ENCODE data around the gene IER3IP1. TPM values are rescaled to one million over a fixed set of nuclear protein-coding genes. Genes with fewer than 3 reads are reported as not detected.

The IER3IP1 gene
- total RNA-seq, 3 donors from 2014 or later = 9.4 to 10.6 (median 9.7) TPM

DNA sequence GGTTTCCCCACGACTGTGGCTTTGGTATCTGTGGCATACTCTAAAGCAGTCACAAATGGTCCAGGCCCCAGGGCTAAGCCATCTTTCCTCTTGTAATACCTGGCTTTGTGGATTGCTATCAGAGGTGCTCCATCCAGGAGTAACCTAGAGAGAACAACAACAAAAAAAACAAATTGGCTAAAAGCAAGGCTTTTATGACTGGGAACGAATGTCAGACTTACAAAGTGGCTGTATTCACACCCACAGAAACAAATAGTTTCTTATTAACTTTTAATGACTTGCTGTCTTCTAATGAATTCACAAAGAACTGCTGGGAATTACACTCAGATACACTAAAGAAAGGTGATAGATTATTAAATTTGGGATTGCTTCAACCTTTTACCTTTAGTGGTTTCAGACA lies 61.0 kb downstream of the IER3IP1 start:
- ATAC-seq = no peak
- H3K9me3 ChIP-seq = no peaks in the 10 kb centered on the region
- TF ChIP-seq, protein P1, sequence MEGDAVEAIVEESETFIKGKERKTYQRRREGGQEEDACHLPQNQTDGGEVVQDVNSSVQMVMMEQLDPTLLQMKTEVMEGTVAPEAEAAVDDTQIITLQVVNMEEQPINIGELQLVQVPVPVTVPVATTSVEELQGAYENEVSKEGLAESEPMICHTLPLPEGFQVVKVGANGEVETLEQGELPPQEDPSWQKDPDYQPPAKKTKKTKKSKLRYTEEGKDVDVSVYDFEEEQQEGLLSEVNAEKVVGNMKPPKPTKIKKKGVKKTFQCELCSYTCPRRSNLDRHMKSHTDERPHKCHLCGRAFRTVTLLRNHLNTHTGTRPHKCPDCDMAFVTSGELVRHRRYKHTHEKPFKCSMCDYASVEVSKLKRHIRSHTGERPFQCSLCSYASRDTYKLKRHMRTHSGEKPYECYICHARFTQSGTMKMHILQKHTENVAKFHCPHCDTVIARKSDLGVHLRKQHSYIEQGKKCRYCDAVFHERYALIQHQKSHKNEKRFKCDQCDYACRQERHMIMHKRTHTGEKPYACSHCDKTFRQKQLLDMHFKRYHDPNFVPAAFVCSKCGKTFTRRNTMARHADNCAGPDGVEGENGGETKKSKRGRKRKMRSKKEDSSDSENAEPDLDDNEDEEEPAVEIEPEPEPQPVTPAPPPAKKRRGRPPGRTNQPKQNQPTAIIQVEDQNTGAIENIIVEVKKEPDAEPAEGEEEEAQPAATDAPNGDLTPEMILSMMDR (IDR thresholded peaks at IDR 0.05) = no peak
- no peak for DNase-seq
- no peaks in the 10 kb centered on the region for H3K4me1 ChIP-seq (ENCODE audit: low read depth)
- no peak overlapping the region for H3K4me3 ChIP-seq
- intact Hi-C loops (cut with DNase I, micrococcal nuclease) = no loop called here
- H3K36me3 ChIP-seq (ENCODE audit: low read depth) = no peaks in the 10 kb centered on the region

DNA sequence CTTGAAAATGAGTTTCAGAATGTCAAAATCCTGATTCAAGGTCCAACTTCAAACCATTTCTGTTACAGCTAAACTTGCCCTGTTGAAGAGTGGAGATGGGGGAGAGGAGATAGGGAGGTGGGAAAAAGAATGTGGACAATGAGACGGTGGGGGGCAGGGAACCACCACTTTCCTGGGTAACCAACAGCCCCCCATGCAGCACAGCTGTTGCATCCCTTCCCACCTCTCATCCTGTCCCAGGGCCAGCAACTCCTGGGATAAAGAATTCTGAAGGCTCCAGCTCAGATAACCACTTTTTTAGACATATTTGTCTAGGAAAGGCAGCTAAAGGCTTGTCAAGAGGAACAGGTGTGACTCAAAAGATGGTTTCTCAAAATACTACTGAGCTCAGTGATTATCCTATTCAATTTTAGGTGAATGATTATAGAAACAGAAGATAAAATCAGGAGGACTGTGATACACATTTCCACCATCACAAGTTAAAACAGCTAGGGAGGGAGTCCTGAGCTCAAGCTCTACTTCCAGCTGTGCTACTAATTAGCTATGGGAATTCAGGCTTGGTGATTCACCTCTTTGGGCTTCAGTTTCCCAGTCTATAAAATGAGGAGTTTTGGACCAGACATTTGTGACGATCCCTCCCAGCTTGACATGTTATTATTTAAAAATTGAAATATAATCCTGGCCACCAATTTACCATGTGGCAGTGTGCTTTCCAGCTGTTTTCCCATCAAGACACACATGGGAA lies 62.2 kb downstream of the IER3IP1 start:
- TF ChIP-seq, protein P1 (IDR thresholded peaks at IDR 0.05) = no peak
- H3K9me3 ChIP-seq = no peaks in the 10 kb centered on the region
- intact Hi-C loops (cut with DNase I, micrococcal nuclease) = no loop called here
- no peaks in the 10 kb centered on the region for H3K36me3 ChIP-seq (ENCODE audit: low read depth)
- ATAC-seq (no peak), DNase-seq (no peak)
- H3K4me3 ChIP-seq = no peak overlapping the region
- H3K4me1 ChIP-seq (ENCODE audit: low read depth) = no peaks in the 10 kb centered on the region

DNA sequence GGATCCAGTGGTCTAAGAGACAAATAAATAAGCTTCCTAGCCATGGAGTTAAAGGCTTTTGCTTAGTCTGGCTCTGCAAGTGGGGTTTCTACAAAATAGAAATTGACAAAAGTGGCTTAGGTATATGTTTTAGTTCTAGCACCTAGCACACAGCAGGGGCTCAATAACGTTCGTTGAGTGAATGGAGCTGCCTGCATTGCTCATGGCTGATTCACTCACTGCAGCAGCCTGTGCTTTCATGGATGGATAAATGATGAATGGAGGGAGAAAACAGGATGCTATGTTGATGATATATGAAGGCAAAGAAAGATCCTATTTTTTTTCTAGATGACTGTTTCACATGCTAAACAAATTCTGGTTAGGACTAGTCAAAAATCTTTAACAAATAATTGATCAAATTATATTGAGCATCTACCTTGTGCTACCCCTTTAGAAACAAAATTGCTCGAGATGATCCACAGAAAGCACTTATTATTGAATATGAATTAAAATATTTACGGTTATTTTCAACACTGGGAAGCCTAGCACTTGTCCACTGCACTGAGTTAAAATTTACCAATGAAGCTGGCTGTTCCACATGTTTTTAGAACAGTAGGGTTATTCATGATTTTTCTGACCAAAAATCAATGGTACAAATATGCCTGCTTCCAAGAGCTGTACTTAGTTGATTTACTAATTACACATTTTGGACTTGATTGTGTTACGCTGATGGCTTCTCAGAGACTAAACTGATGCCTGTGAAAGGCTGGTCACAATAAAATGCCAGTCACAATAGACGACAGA lies 65.5 kb downstream of the IER3IP1 start:
- TF ChIP-seq, protein P1 (IDR thresholded peaks at IDR 0.05) = no peak
- Histone ChIP-seq H3K9me3 (no peaks in the 10 kb centered on the region), H3K4me3 (no peak overlapping the region), H3K4me1 (ENCODE audit: low read depth) (no peaks in the 10 kb centered on the region), H3K36me3 (ENCODE audit: low read depth) (no peaks in the 10 kb centered on the region)
- ATAC-seq = no peak
- no peak for DNase-seq
- intact Hi-C loops (cut with DNase I, micrococcal nuclease) = no loop called here

DNA sequence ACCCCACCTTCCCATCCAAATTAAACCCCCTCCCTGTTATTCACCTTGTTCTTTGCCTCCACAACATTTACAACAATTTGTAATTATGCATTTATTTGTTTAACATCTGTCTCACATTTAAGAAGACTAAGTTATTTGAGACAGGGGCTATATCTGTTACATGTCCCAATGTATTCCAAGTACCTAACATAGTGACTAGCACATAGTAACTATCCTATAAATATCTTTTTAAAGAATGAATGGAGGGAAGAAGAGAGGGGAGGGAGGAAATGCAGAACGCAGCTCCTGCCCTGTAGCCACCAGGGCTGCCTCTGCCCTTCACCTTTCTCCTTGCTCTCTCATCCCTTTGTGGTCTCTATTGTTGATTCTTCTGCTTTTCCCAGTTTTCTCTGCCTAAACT lies 66.4 kb downstream of the IER3IP1 start:
- Histone ChIP-seq H3K36me3 (ENCODE audit: low read depth) (no peaks in the 10 kb centered on the region), H3K4me1 (ENCODE audit: low read depth) (no peaks in the 10 kb centered on the region), H3K9me3 (no peaks in the 10 kb centered on the region), H3K4me3 (no peak overlapping the region)
- intact Hi-C loops (cut with DNase I, micrococcal nuclease) = loop anchor here in 1 of 2 donors (10.0 kb wide), 1 partner anchor 85 kb away; no protein-coding TSS in a partner anchor
- TF ChIP-seq, protein P1 (IDR thresholded peaks at IDR 0.05) = no peak
- no peak for DNase-seq
- no peak for ATAC-seq

DNA sequence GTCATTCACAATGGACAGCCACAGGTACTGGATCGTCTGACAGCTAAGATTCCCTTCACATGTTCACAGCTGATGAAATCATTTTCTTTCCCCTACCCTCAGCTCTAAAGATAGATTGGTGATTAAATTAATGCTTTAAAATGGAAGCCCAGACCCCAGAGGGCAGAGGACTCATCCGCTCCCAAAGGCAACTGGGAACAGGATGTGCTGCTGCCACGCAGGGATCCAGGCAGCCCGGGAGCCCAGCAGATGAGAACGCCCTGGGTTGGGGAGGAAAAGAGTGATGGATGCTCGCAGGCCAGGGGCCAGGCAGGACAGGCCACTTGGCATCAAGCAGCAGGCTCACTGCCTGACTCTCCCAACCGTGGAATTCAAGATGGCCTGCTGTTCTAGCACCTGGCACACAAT lies 67.2 kb downstream of the IER3IP1 start:
- intact Hi-C loops (cut with DNase I, micrococcal nuclease) = loop anchor here in 1 of 2 donors (10.0 kb wide), 1 partner anchor 86 kb away; no protein-coding TSS in a partner anchor
- Histone ChIP-seq H3K9me3 (no peaks in the 10 kb centered on the region), H3K4me1 (ENCODE audit: low read depth) (no peaks in the 10 kb centered on the region), H3K36me3 (ENCODE audit: low read depth) (no peaks in the 10 kb centered on the region), H3K4me3 (no peak overlapping the region)
- TF ChIP-seq, protein P1 (IDR thresholded peaks at IDR 0.05) = no peak
- ATAC-seq (no peak), DNase-seq (no peak)

All from mucosa of descending colon (tissue), 3 donors.